NOMO-1 treated with dmso at 0.1 percent for 144 hours (cell line): ENCODE measurements around the gene LMF1.

Experiments used
- DNase-seq: peaks from one replicate; lab custom pipeline; 2025; ENCODE audit not compliant: unreplicated experiment; lab: John Stamatoyannopoulos, UW

The LMF1 gene

DNA sequence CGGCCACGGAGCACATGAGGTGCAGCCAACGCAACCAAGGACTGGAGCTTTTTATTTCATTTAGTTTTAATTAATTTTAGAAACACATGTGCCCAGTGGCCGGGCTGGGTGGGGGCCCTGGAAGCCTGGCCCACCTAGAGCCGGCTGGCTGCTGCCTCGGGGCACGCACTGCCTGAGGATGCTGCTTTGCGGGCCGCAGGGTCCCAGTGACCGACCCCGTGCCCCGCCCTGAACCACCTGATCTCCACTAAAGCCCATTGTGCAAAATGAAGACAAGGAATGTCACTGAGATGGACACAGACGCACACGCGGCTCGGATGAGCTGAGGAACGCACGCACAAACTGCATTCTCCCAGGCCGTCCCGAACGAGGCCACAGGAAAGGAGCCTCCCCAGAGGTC, 39.6 kb downstream of the LMF1 start:
- DNase-seq = no peak

DNA sequence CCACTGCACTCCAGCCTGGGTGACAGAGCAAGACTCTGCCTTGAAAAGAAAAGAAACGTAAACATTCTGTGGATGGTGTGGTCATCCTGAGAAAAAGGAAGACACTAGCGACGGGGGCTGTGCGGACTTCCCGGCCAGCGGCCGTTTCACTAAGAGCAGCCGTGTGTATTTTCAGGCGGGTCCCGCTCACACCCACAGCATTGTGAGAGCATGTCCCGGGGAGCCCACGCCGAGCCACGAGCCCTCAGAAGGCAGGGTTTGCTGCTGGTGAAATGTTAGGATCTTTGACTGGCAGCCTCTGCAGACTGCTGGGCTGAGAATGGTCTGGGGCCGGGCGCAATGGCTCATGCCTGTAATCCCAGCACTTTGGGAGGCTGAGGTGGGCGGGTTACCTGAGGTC, 40.3 kb downstream of the LMF1 start:
- no peak for DNase-seq

DNA sequence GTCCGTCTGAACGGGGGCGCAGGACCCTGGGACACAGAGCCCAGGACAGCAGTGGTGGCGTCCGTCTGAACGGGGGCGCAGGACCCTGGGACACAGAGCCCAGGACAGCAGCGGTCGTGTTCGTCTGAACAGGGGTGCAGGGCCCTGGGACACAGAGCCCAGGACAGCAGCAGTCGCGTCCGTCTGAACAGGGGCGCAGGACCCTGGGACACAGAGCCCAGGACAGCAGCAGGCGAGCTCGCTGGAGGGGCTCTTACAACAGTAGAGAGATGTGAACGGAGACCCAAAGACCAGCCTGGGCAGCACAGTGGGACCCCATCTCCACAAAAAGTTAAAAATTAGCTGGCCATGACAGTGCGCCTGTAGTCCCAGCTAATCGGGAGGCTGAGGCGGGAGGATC, 40.7 kb downstream of the LMF1 start:
- no peak for DNase-seq

DNA sequence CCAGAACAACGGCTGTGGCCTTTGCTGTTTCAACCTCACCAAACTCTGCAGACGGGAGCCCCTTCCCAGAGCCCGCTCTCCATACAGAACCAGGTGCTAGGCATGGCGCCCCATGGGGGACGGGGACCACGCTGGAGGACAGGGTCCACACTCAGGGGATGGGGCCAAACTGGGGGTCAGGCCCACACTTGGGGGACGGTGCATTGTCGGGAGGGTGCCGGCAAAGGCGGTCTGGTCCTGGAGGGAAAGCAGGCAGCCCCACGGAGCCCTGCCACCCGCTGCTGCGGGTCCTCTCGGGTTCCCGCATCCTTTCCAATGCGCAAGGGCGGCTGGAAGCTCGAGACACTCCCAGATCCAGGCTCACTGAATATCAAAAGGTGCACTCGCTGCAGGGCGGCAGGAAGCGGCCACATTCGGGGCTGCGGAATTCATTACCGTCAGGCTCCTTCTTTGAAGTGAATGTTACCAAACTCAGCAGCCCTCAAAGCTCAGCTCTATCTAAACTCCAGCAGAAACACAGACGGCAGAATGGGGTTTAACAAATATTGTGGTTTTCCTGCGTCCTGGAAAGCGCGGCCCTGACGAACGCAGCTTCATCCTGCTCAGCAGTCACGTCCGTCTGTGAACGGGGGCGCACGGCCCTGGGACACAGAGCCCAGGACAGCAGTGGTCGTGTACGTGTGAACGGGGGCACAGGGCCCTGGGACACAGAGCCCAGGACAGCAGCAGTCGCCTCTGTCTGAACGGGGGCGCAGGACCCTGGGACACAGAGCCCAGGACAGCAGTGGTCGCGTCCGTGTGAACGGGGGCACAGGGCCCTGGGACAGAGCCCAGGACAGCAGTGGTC, 41.3 kb downstream of the LMF1 start:
- DNase-seq = no peak

DNA sequence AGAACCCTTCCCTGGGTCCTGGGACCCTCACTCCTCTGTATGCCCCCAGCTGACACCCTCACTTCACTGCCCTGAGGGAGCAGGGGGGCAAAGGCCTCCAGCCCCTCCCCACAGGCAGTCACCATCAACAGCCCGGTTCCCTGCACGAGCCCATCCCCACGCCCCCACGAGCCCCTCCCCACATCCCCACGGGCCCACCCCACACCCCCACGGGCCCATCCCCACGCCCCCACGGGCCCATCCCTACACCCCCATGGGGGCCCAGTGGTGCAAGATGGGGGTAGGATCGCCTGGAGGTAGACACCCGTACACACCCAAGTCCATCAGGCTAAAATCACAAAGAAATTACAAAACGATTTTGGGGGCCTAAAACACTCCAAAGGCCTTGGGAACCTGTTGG, 42.3 kb downstream of the LMF1 start:
- DNase-seq = no peak

DNA sequence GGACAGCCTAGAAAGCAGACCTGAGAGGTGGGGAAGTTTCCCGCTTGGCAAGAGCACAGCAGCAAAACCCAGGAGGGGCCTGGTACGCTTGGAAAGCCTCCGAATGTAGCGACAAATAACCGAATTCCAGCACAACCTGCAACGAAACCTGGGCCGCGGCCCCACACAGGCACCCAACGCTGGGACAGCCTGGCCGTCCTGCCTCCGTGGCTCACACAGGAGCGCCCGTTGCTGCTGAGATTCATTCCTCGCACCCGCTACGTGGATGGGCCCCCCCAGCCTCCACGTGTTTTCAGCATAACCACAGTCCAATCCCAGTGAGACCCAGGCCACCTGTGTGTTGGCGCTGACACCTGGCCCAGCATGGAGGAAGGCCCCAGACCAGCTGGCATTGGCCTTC, 42.9 kb downstream of the LMF1 start:
- no peak for DNase-seq

DNA sequence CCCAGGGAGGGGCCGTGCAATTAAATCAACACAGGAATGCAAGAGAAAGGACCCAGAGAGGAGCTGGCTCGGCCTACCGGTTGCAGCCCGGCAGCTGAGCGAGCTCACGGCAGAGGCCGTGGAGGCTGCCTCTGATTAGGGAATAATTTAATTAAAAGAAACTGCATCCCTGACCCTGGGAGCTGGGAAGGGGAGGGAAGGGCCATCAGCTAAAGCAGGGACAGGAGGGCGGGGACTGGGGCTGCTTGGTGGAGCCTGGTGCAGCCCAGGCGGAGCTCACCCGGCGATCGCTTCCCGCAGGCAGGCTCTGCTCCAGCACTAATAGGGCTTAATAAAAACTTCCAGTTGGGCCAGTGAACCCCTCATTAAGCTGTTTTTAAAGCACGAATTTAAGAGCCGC, 43.4 kb downstream of the LMF1 start:
- DNase-seq = no peak

DNA sequence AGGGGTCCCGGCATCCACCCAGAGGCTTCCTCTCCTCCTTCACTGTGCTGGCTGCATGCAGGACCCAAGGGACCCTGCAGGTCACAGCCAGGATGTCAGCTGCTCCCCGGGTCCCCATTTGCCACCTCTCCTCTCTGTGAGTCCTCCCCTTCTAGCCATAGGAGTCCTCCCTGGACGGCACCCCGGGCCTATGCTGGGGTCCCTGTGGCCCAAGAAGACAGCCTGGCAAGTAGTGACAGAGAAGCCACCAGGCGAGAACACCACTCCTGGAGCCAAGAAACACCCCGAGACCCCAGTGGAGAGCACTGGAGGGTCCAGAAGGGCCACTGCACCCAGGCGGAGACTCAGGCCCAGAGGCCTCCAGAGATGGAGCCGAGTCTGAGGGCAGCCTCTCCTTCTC, 44.1 kb downstream of the LMF1 start:
- DNase-seq = no peak

DNA sequence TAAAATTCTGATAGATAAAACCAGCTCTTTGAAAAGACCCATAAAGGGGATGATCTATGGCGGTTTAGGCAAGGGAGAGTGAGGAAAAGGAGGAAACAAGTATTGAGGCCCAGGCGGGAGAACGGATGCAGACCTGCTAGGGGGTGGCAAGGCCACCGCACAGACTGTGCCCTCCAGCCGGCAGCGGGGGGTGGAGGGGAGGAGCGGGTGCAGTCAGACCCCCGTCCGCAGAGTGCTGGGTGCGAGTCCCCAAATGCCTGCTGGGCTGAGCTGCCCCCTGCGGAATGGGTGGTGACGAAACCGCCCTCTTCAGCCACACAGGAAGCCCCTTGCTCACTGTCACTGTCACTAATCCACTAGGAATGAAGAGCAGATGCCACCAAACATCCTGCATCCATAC, 46.0 kb downstream of the LMF1 start:
- no peak for DNase-seq

DNA sequence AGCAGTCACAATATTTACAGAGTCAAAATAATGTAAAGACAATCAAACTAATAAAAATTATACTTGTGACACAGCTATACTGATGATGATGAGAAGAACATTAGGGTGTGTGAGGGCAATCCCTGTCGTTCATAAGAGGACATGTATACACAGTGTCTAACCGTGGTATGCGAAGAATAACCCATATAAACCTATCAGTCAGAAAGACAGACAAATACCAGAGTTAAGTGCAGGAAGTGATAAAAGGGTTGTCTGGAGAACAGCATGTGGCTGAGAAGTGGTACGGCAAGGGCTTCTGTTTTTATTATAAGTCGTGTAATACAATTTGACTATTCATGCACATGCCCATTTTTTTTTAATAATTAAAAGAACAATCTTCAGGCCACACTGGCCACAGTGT, 46.7 kb downstream of the LMF1 start:
- DNase-seq = no peak

DNA sequence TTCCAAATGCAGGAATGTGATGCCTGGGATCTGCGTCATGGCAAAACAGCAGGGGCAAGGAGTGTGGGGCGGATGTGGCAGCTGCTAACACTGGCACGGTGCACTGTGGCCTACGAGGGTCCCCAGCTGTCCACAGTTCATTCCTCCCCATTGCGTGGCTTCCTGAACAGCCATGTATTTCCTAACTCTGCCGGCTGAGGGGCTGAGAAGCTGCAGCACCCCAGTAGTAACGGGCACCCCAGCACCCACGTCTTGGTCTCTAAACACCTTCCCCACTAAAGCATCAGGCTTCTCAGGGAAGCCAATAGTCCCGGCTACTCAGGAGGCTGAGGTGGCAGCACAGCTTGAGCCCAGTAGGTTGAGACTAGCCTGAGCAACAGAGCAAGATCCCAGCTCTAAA, 47.6 kb downstream of the LMF1 start:
- no peak for DNase-seq

DNA sequence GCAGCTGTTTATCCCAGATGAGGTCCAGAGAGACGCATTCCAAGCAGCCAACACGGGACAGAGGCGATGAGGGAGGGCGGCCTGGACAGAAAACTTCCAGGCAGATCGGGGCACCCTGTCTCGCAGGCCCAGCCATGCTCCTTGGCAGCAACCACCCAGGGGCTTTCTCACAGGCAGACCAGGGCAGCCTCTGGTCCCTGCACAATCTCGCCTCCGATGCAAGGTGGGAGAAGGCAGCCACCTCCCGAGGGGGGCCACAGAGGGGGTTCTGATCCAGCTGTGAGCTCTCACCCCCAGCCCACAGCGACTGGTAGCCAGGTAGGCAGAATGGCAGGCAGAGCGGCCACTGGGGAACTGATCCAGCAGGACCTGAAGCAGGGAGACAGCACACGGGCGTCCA, 48.7 kb downstream of the LMF1 start:
- DNase-seq = no peak

DNA sequence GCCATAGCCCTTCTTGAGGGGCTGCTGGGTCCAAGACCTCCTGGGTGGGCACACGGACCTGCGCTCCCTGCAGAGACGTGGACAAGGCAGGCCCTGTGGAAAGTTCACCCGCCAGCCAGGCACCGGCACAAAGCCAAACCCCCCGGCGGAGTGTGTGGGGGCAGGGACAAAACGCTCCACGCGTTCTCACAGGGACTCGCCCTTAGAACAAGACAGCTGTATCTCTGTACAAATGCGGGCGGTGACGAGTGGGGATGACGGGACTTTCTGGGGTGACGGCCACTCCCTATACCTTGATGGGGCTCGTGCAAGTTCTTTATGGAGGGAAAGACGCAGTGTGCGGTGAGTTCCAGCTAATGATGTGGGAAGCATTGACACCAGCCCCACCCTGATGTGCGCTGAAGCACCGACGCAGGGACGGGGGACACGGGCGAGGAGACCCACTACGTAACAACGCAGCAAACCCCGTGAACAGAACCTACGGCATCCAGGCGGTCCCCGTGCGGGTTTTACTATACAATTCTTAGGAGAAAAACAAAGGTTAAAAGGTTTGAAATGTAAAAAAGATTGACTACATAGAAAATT, 49.4 kb downstream of the LMF1 start:
- DNase-seq = no peak

DNA sequence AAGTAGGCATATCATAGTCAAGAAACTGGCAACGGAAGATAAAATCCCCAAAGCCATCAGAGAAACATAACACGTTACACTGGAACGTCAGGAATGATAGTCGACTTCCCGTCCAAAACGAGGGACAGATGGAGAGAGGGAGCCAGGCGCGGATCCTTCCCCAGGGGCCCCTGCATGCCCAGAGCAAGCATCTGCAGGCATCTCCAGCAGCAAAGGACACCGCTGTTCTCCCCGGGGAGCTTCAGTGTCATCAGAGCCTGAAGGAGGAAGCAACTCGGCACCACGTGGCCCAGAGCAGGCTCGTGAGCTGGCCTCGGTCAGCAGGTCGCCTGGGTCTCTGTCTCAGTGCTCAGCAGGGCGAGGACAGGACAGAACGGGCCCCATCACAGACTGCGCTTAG, 50.1 kb downstream of the LMF1 start:
- DNase-seq = no peak

DNA sequence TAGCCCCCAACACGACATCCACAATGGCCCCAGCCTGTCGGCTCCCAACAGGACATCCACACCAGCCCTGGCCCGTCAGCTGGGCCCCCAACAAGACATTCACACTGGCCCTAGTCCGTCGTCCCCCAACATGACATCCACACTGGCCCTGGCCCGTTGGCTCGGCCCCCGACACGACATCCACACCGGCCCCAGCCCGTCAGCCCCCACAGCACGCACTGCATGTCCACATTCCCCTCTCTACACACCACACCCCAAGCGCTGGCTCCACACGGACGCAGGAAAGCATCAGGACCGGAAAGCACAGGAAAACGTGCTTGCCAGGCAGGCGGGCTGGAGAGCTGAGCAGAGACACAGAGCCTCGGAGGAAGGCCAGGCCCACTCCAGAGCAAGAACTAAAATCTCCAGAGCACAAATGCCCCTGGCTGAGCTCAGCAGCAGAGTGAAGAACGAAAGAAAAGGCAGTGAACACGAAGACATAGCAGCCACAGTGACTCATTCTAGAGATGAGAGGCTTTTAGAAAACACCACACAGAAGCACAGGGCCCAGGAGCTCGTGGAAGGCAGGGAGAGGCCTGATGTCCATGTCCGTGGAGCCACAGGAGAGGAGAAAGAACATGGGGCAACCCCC, 50.6 kb downstream of the LMF1 start:
- DNase-seq = no peak

DNA sequence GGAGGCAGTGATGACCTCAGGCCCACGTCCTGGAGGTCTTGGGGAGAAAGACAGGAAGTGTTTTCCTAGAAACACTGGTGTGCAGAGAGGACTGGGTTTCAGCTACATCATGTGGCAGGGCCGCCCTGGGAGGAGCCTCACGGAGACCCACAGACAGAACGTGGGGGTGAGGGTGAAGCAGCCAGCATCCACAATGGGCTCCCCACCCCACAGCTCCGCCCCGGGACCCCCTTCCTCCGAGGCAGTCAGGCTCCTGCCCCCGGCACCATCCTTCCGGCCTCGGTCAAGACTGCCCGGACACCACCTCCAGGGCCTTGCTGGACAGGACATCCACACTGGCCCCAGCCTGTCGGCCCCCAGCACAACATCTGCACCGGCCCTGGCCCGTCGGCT, 51.1 kb downstream of the LMF1 start:
- no peak for DNase-seq

DNA sequence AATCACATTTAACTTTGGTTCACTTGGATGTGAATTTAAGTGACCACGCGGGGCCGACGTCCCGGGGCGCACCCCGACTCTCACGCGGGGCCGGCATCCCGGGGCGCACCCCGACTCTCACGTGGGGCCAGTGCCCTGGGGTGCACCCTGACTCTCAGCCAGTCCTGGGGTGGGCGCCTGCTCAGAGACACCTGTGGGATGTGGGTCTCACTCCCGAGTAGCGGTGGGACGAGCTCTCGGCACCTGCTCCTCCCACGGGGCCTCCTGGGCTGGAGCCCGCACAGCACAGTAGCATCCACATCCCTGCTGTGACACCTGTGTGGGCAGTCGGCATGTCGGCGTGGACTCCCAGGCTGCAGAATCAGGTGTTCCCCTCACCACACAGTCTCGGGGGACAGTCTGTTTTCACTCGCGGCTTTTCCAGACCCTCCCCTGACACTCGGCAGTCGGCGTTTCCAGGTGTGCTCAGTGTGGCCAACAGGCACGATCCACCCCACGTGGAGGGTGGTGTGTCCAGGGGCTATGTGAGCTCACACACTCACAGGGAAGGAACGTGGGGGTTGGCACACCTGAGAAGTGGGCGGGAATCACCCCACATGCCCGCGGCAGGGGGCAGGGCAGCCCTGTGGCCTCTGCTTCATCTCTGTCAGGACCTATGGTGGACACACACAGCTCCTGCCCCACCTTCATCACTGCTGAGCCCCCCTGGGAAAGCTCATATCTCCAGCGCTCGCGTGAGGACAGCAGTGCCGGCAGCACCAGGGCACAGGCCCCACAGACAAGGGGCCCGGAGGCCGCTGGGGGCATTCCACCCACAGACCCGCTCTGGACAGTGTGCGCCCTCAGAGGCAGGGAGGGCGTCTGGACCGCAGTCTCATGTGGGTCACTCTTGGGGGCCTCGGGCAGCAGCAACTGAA, 51.8 kb downstream of the LMF1 start:
- DNase-seq = no peak

DNA sequence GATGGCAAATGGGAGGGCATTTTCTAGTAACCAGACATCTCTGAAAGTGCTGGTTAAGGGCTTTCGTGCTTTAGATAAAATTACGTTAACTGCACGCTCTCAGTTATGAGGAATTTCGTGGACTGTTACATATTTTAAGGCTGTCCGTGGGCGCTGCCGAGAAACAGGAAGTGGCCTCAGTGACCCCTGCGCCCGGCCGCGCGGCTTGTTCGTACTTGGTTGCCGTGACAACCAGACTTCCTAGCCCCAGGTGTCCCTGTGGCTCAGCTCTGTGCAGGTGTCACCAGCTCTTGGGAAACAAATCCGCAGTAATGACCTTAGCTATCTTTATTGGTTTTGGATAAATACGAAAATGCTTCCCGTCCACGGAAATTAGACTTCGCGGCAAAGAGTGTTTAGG, 52.7 kb downstream of the LMF1 start:
- DNase-seq = no peak

DNA sequence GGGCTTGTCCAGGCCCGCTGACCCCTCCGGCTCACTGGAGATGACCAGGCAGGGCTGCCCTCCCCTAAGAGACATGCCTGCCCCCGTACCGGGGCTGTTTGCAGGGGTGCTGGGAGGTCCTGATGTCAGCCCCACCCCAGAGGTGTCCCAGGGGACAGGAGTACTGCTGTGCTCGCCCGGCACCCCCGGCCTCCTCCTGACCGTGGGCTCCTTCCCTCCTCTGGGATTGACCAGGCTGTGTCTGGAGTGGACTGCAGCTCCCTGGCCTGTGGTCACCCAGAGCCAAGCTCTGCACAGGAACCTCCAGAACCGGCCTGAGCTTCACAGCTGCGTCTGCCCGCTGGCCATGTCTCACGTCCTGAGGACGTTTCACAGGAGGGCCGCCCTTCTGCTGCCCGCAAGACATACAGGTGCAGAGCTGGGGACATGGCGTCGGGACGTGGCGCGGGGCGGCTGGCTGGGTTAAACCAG, 53.2 kb downstream of the LMF1 start:
- no peak for DNase-seq

DNA sequence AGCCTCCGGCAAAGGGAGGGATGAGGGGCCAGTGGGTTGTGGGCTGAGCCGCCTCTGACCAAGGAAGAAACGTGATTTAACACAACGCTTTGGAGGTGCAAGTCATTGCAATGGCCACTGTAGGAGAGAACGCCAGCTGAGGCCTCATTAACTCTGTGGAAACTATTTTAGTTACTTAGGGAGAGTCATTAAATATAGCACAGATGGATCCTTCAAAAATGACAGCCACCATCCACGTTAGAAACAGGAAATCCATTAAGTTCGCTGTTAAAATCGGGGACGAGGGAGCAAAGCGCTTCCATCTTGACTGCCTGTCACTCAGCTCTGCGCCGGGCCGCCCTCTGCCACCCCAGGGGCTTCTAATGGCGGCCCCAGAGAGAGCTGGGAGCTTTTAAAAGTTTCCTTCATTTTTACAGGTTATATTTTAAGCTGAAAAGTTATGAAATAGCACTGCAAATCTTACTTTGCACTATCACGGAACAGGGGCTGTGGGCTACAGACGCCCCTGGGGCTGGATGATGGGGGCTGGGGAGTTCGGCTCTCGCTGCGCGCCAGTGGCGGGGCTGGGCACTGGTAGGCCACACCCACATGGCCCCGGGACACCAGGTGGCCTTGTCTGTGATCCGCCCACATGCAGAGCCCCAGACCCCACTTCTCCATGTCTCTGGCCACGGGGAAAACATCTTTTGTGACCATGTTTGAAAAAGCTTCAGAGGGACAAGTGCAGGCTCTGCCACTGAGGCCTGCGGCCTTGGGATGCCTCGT, 54.6 kb downstream of the LMF1 start:
- no peak for DNase-seq

DNA sequence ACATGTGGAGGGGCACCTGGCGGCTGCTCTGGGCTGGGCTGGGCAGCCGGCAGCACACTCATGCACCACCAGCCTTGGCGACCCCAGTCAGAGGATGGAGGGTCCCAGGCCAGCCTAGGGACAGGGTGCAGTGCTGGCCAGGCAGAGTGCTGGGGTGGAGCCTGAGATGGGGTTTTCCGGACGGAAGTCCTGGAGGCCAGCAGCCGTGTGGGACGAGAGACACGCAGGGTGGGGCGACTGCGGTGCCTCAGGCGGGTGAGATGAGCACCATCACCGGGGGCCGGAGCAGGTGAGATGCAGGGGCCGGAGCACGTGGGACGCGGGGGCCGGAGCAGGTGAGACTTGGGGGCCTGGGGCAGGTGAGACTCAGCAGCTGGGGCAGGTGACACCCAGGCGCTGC, 55.2 kb downstream of the LMF1 start:
- DNase-seq = no peak
